Loucy (cell line): Measurements from ENCODE around the gene PCK1.

ENCODE experiments used
- H2AFZ ChIP-seq: fragments of 200-600 bp; sonication (generic); 2 replicates; pipeline ENCODE4 v1.6.0; 2016; ENCODE audit warnings: antibody characterized with exemption, mild to moderate bottlenecking, low read length, moderate library complexity
- H3F3A ChIP-seq: fragments of 200-600 bp; 2 replicates; pipeline ENCODE4 v1.6.0; 2016; ENCODE audit warnings: antibody characterized with exemption, low read depth, mild to moderate bottlenecking
- H3K27me3 ChIP-seq: fragments of 200-600 bp; sonication (generic); 2 replicates; pipeline ENCODE4 v1.6.1; 2014; ENCODE audit warnings: low read length, mild to moderate bottlenecking; ENCODE audit not compliant: insufficient read depth, poor library complexity, severe bottlenecking
- H3K36me3 ChIP-seq: fragments of 200-600 bp; sonication (generic); 2 replicates; pipeline ENCODE4 v1.6.1; 2016; ENCODE audit warnings: low read length; ENCODE audit not compliant: insufficient read depth
- H3K4me1 ChIP-seq: fragments of 200-600 bp; sonication (generic); 2 replicates; pipeline ENCODE4 v1.5.1; 2014; ENCODE audit warnings: low read length, mild to moderate bottlenecking; ENCODE audit not compliant: insufficient read depth, poor library complexity, severe bottlenecking
- H3K4me2 ChIP-seq: fragments of 200-600 bp; sonication (generic); 2 replicates; pipeline ENCODE4 v1.6.0; 2014; ENCODE audit warnings: antibody characterized with exemption, low read length, low read depth, mild to moderate bottlenecking; ENCODE audit not compliant: poor library complexity, severe bottlenecking
- H3K4me3 ChIP-seq: fragments of 200-600 bp; sonication (generic); 2 replicates; pipeline ENCODE4 v1.5.1; 2014; ENCODE audit warnings: low read length, mild to moderate bottlenecking, mixed read lengths; ENCODE audit not compliant: poor library complexity, severe bottlenecking
- H3K79me2 ChIP-seq: fragments of 200-600 bp; sonication (generic); 2 replicates; pipeline ENCODE4 v1.6.1; 2014; ENCODE audit warnings: low read length; ENCODE audit not compliant: insufficient read depth
- H3K9ac ChIP-seq: fragments of 200-600 bp; sonication (generic); 2 replicates; pipeline ENCODE4 v1.6.0; 2014; ENCODE audit warnings: mild to moderate bottlenecking, low read depth, low read length, moderate library complexity; ENCODE audit not compliant: poor library complexity, severe bottlenecking
- H3K9me2 ChIP-seq: fragments of 200-600 bp; sonication (generic); replicated peaks from 2 replicates; pipeline ENCODE4 v1.6.1; 2016; ENCODE audit warnings: low read depth, low read length, mixed read lengths
- H3K9me3 ChIP-seq: fragments of 200-600 bp; sonication (generic); 2 replicates; pipeline ENCODE4 v1.6.1; 2014; ENCODE audit warnings: mild to moderate bottlenecking, antibody characterized with exemption, low read length, low read depth; ENCODE audit not compliant: insufficient read depth
- H4K20me1 ChIP-seq: fragments of 200-600 bp; sonication (generic); 2 replicates; pipeline ENCODE4 v1.6.0; 2014; ENCODE audit warnings: antibody characterized with exemption, low read length, mild to moderate bottlenecking; ENCODE audit not compliant: insufficient read depth, poor library complexity, severe bottlenecking
- EZH2phosphoT487 ChIP-seq: fragments of 200-600 bp; IDR thresholded peaks from 2 replicates; pipeline ENCODE4 v1.6.1; 2018; ENCODE audit warnings: antibody characterized with exemption, mild to moderate bottlenecking, moderate library complexity, borderline replicate concordance
- TF ChIP-seq, protein P1 (sequence below): fragments of 200-600 bp; sonication (generic); conservative IDR thresholded peaks from 2 replicates; pipeline ENCODE4 v1.5.1; 2014; ENCODE audit warnings: mild to moderate bottlenecking, antibody characterized with exemption, low read length

PCK1 gene

DNA sequence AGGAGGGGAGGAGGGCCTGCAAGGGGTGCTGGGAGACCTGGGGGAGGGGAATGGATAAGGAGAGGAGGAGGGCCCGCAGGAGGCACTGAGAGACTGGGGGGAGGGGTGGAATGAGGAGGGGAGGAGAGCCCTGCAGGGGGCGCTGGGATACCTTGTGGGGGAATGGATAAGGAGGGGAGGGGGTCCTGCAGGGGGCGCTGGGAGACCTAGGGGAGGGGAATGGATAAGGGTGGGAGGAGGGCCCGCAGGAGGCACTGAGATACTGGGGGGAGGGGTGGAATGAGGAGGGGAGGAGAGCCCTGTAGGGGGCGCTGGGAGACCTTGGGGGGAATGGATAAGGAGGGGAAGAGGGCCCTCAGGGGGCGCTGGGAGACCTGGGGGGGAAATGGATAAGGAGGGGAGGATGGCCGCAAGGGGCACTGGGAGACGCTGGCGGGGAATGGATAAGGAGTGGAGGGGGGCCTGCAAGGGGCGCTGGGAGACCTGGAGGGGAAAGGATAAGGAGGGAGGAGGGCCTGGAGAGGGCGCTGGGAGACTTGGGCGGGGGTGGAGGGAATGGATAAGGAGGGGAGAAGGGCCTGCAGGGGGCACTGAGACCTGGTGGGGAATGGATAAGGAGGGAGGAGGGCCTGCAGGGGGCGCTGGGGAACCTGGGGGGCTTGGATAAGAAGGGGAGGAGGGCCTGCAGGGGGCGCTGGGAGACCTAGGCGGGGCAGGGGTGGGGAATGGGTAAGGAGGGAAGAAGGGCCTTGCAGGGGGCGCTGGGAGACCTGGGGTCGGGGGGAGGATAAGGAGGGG is 34.6 kb upstream of the PCK1 start:
- no peaks in the 10 kb centered on the region for H3K9me3 ChIP-seq
- H3K27me3 ChIP-seq, result no peaks in the 10 kb centered on the region
- no peaks in the 10 kb centered on the region for H4K20me1 ChIP-seq
- no peaks in the 10 kb centered on the region for H3F3A ChIP-seq
- H3K79me2 ChIP-seq, result no peaks in the 10 kb centered on the region
- no peak overlapping the region for H2AFZ ChIP-seq
- TF ChIP-seq, protein P1, sequence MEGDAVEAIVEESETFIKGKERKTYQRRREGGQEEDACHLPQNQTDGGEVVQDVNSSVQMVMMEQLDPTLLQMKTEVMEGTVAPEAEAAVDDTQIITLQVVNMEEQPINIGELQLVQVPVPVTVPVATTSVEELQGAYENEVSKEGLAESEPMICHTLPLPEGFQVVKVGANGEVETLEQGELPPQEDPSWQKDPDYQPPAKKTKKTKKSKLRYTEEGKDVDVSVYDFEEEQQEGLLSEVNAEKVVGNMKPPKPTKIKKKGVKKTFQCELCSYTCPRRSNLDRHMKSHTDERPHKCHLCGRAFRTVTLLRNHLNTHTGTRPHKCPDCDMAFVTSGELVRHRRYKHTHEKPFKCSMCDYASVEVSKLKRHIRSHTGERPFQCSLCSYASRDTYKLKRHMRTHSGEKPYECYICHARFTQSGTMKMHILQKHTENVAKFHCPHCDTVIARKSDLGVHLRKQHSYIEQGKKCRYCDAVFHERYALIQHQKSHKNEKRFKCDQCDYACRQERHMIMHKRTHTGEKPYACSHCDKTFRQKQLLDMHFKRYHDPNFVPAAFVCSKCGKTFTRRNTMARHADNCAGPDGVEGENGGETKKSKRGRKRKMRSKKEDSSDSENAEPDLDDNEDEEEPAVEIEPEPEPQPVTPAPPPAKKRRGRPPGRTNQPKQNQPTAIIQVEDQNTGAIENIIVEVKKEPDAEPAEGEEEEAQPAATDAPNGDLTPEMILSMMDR, result peak; percentile 66
- TF ChIP-seq EZH2phosphoT487, result no peak
- no peak overlapping the region for H3K9ac ChIP-seq
- no peak overlapping the region for H3K4me2 ChIP-seq
- H3K4me3 ChIP-seq, result no peak overlapping the region
- no peaks in the 10 kb centered on the region for H3K4me1 ChIP-seq
- no peaks in the 10 kb centered on the region for H3K9me2 ChIP-seq
- no peaks in the 10 kb centered on the region for H3K36me3 ChIP-seq

DNA sequence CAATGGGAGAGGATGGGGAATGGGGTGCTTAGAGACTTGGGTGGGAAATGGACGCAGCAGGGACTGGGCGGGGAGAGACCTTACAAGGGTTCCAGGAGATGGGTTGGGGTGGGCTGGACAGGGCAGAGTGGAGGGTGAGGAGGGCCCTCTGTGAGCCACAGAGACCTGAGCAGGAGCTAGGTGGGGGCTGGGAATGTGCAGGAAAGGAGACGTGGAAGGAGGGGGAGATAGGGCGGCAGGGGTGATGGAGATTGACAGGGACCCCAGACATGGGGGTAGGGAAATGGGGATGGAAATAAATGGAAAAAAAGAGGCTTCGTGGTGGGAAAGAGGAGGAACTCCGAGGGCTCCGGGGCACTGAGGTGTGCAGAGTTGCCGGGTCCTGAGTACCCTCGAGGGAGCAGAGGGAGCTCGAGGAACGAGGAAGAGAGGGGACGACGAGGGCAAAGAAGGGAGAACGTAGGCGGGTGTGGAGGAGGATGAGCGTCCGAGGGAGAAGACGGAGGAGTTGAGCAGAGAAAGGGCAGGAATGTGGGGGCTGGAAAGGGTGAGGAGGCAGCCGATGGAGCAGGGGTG is 33.9 kb upstream of the PCK1 start:
- Histone ChIP-seq H4K20me1 (no peaks in the 10 kb centered on the region), H3K9me2 (no peaks in the 10 kb centered on the region), H3F3A (no peaks in the 10 kb centered on the region), H2AFZ (no peak overlapping the region), H3K9ac (no peak overlapping the region), H3K9me3 (no peaks in the 10 kb centered on the region), H3K79me2 (no peaks in the 10 kb centered on the region), H3K4me1 (no peaks in the 10 kb centered on the region), H3K4me2 (no peak overlapping the region), H3K4me3 (no peak overlapping the region), H3K36me3 (no peaks in the 10 kb centered on the region), H3K27me3 (no peaks in the 10 kb centered on the region)
- no peak for TF ChIP-seq EZH2phosphoT487
- TF ChIP-seq, protein P1, result no peak

DNA sequence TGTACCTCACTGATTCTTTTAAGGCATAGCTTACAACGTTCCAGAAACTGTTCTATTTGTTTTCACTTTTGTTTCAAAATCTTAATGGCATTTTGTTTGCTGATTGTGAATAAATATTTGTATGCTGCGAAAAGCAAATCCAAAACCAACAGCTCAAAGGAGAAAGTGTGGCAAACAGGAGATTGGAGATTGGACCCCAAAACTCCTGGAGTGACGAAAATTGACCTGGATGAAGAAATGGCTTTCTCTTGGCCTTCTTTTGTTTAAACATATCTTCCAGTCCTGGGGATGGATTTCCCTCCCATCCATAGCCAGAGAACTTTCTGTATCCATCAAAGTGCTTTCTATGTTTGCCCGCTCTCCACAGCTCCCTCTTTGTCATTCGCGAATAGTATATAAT is 33.2 kb upstream of the PCK1 start:
- H3K9me3 ChIP-seq, result no peaks in the 10 kb centered on the region
- H4K20me1 ChIP-seq, result no peaks in the 10 kb centered on the region
- no peaks in the 10 kb centered on the region for H3K27me3 ChIP-seq
- no peaks in the 10 kb centered on the region for H3F3A ChIP-seq
- H2AFZ ChIP-seq, result no peak overlapping the region
- H3K9ac ChIP-seq, result no peak overlapping the region
- TF ChIP-seq EZH2phosphoT487, result no peak
- TF ChIP-seq, protein P1, result no peak
- no peak overlapping the region for H3K4me2 ChIP-seq
- no peaks in the 10 kb centered on the region for H3K4me1 ChIP-seq
- H3K79me2 ChIP-seq, result no peaks in the 10 kb centered on the region
- H3K36me3 ChIP-seq, result no peaks in the 10 kb centered on the region
- no peak overlapping the region for H3K4me3 ChIP-seq
- no peaks in the 10 kb centered on the region for H3K9me2 ChIP-seq
